Upper lobe of left lung (tissue), 6 donors: ENCODE data around the gene FAF2. TPM values are rescaled to one million over a fixed set of nuclear protein-coding genes. Genes with fewer than 3 reads are reported as not detected.

Source experiments
- ATAC-seq, 2 donors: fragments of 200-7000 bp; cut with Tn5 transposase; one replicate each; pipeline ENCODE4 v1.9.1; 2022; ENCODE audit warnings: mild to moderate bottlenecking in 2 of 2, moderate library complexity in 2 of 2; ENCODE audit not compliant: low FRiP score in 2 of 2
- DNase-seq, 2 donors: peaks; one replicate each; pipeline ENCODE4 v3.0.0-alpha.2; 2019 to 2020
- H3K27ac ChIP-seq, 4 donors: fragments of 200-600 bp; sonication (generic); one replicate each; pipeline ENCODE4 v1.5.1; 2016 to 2019
- H3K27me3 ChIP-seq, 4 donors: fragments of 200-600 bp; sonication (generic); one replicate each; pipeline ENCODE4 v1.5.1; 2017 to 2019
- H3K36me3 ChIP-seq, 4 donors: fragments of 200-600 bp; sonication (generic); one replicate each; pipeline ENCODE4 v1.5.1; 2016 to 2019
- H3K4me1 ChIP-seq, 4 donors: fragments of 200-600 bp; sonication (generic); one replicate each; pipeline ENCODE4 v1.5.1; 2018 to 2019
- H3K4me3 ChIP-seq, 4 donors: fragments of 200-600 bp; sonication (generic); one replicate each; pipeline ENCODE4 v1.5.1; 2017 to 2019; ENCODE audit warnings: mild to moderate bottlenecking in 2 of 4, moderate library complexity in 1 of 4
- H3K9me3 ChIP-seq, 4 donors: fragments of 200-600 bp; sonication (generic); one replicate each; pipeline ENCODE4 v1.5.1; 2018 to 2019
- CTCF ChIP-seq, 6 experiments: fragments of 450-650 bp in 4 of 6; fragments of 200-600 bp in 2 of 6; sonication (generic) in 2 of 6; IDR thresholded peaks; one replicate each; pipeline ENCODE4 v1.5.1; 2016 to 2019; ENCODE audit warnings: antibody characterized with exemption in 6 of 6
- EP300 ChIP-seq, 4 donors: sonication (generic); formaldehyde crosslinking; IDR thresholded peaks; one replicate each; pipeline ENCODE4 v1.5.1; 2017; ENCODE audit warnings: antibody characterized with exemption in 4 of 4, control low read depth in 2 of 4
- POLR2A ChIP-seq, 4 donors: fragments of 450-650 bp; IDR thresholded peaks; one replicate each; pipeline ENCODE4 v1.5.1; 2016 to 2017; ENCODE audit warnings: antibody characterized with exemption in 4 of 4, mild to moderate bottlenecking in 2 of 4
- POLR2AphosphoS5 ChIP-seq, 2 donors: sonication (generic); formaldehyde crosslinking; IDR thresholded peaks; one replicate each; pipeline ENCODE4 v1.5.1; 2017; ENCODE audit warnings: antibody characterized with exemption in 2 of 2
- WGBS, 2 donors: methylation state at CpG; one replicate each; pipeline ENCODE4 v1.1.5; 2017 to 2018; 5-methylcytosine and 5-hydroxymethylcytosine counted together
- total RNA-seq, 6 donors: library from RNA; depleted of rRNA in 4 of 6; stranded (reverse); fragments of >200 nt in 4 of 6; gene quantifications; one replicate each; pipeline versions ENCODE4 v1.1.0 to v1.2.1, GENCODE V29; 2016 to 2021
- donor health status: DM: no; HTN: no; CAD: no; lungs with moderate emphysema.
- donor health status: DM: no; HTN: yes; CAD: no; lungs with severe emphysema.

The FAF2 gene
- total RNA-seq, 6 donors from 2014 or later = 11.5 to 33.0 (median 30.0) TPM

- TF ChIP-seq CTCF (IDR thresholded peaks at IDR 0.05) (no peak), EP300 (IDR thresholded peaks at IDR 0.05) (no peak), POLR2A (IDR thresholded peaks at IDR 0.05) (no peak), POLR2AphosphoS5 (IDR thresholded peaks at IDR 0.05) (no peak)
- Histone ChIP-seq H3K36me3 (peaks cover 2 to 46% (median 36%) of the 10 kb centered on the region in 4 donors), H3K4me1 (peaks cover 23 to 37% (median 31%) of the 10 kb centered on the region in 4 donors)
These were observed 38.4 kb upstream of the FAF2 start for GRCh38 chr5:176409765-176410164.

GRCh38 chr5:176410486-176411180 lies 37.6 kb upstream of the FAF2 start:
- TF ChIP-seq POLR2AphosphoS5 (IDR thresholded peaks at IDR 0.05) = no peak
- no peak for TF ChIP-seq POLR2A (IDR thresholded peaks at IDR 0.05)
- TF ChIP-seq CTCF (IDR thresholded peaks at IDR 0.05) = no peak
- TF ChIP-seq EP300 (IDR thresholded peaks at IDR 0.05) = no peak
- ATAC-seq (no peak), DNase-seq (no peak)
- Histone ChIP-seq H3K4me1 (peaks cover 31 to 46% (median 39%) of the 10 kb centered on the region in 4 donors), H3K9me3 (no peaks in the 10 kb centered on the region), H3K27ac (no peak overlapping the region), H3K36me3 (peaks cover 2 to 43% (median 34%) of the 10 kb centered on the region in 4 donors), H3K4me3 (no peak overlapping the region), H3K27me3 (no peaks in the 10 kb centered on the region)
- WGBS, 2 donors = 93 to 96% methylated on average over 3 to 5 of the region's 5 CpGs

More at GRCh38 chr5:176409765-176410164, 38.4 kb upstream of the FAF2 start:
- Histone ChIP-seq H3K9me3 (no peaks in the 10 kb centered on the region), H3K27ac (no peak overlapping the region), H3K4me3 (no peak overlapping the region), H3K27me3 (no peaks in the 10 kb centered on the region)
- DNase-seq (no peak), ATAC-seq (no peak)
- 93 to 98% methylated on average over 4 of the region's 4 CpGs for WGBS, 2 donors

GRCh38 chr5:176412517-176413254 lies 35.5 kb upstream of the FAF2 start:
- ATAC-seq = no peak
- no peak for DNase-seq
- Histone ChIP-seq H3K27ac (peak overlapping the region; percentile 12 to 95 (median 40)), H3K4me3 (no peak overlapping the region), H3K36me3 (peaks cover 0 to 23% (median 19%) of the 10 kb centered on the region in 4 donors), H3K27me3 (no peaks in the 10 kb centered on the region), H3K9me3 (no peaks in the 10 kb centered on the region), H3K4me1 (peaks cover 37 to 54% (median 48%) of the 10 kb centered on the region in 4 donors)
- 74 to 85% methylated on average over 10 of the region's 10 CpGs for WGBS, 2 donors
- TF ChIP-seq POLR2A (IDR thresholded peaks at IDR 0.05) (no peak), CTCF (IDR thresholded peaks at IDR 0.05) (no peak), POLR2AphosphoS5 (IDR thresholded peaks at IDR 0.05) (no peak), EP300 (IDR thresholded peaks at IDR 0.05) (no peak)

- Histone ChIP-seq H3K27ac (peak overlapping the region; percentile 12 to 95 (median 48)), H3K36me3 (peaks cover 0 to 18% (median 14%) of the 10 kb centered on the region in 4 donors), H3K27me3 (no peaks in the 10 kb centered on the region), H3K4me1 (peaks cover 37 to 54% (median 48%) of the 10 kb centered on the region in 4 donors), H3K4me3 (no peak overlapping the region), H3K9me3 (no peaks in the 10 kb centered on the region)
- ATAC-seq (no peak), DNase-seq (no peak)
- 88 to 89% methylated on average over 2 of the region's 2 CpGs for WGBS, 2 donors
- TF ChIP-seq POLR2A (IDR thresholded peaks at IDR 0.05) (no peak), POLR2AphosphoS5 (IDR thresholded peaks at IDR 0.05) (peak in 1 of 2 donors; percentile 23)
These were observed 35.0 kb upstream of the FAF2 start for GRCh38 chr5:176413255-176413565.

- H3K9me3 ChIP-seq = no peaks in the 10 kb centered on the region
- H3K27ac ChIP-seq = peak overlapping the region in 3 of 4 donors; percentile 45 to 95 (median 51)
- H3K4me3 ChIP-seq = peak overlapping the region in 1 of 4 donors; percentile 4
- 93% methylated on average over 6 to 7 of the region's 7 CpGs for WGBS, 2 donors
- peaks cover 0 to 12% (median 10%) of the 10 kb centered on the region in 4 donors for H3K36me3 ChIP-seq
- H3K4me1 ChIP-seq = peaks cover 37 to 54% (median 48%) of the 10 kb centered on the region in 4 donors
- DNase-seq (no peak), ATAC-seq (no peak)
- TF ChIP-seq POLR2AphosphoS5 (IDR thresholded peaks at IDR 0.05) (no peak), POLR2A (IDR thresholded peaks at IDR 0.05) (no peak), EP300 (IDR thresholded peaks at IDR 0.05) (no peak), CTCF (IDR thresholded peaks at IDR 0.05) (no peak)
- H3K27me3 ChIP-seq = no peaks in the 10 kb centered on the region
These were observed 34.4 kb upstream of the FAF2 start for GRCh38 chr5:176413709-176414191.
